ENCODE measurements around the gene OR6C2.
"Not testable (repeated sequence)": the region's sequence is repeated elsewhere in the genome, so short reads cannot be mapped to it uniquely, and the experiment has no call there.

OR6C2 gene

DNA sequence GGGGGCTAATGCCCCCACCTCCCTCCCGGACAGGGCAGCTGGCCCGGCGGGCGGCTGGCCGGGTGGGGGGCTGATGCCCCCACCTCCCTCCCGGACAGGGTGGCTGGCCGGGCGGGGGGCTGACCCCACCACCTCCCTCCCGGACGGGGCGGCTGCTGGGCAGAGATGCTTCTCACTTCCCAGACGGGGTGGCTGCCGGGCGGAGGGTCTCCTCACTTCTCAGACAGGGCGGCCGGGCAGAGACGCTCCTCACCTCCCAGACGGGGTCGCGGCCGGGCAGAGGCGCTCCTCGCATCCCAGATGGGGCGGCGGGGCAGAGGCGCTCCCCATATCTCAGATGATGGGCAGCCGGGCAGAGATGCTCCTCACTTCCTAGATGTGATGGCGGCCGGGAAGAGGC is 35.3 kb downstream of the OR6C2 start:
- not testable (repeated sequence) for DNase-seq

DNA sequence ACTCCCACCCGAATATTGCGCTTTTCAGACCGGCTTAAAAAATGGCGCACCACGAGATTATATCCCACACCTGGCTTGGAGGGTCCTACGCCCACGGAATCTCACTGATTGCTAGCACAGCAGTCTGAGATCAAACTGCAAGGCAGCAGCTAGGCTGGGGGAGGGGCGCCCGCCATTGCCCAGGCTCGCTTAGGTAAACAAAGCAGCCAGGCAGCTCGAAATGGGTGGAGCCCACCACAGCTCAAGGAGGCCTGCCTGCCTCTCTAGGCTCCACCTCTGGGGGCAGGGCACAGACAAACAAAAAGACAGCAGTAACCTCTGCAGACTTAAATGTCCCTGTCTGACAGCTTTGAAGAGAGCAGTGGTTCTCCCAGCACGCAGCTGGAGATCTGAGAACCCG is 40.4 kb downstream of the OR6C2 start:
- not testable (repeated sequence) for DNase-seq

DNA sequence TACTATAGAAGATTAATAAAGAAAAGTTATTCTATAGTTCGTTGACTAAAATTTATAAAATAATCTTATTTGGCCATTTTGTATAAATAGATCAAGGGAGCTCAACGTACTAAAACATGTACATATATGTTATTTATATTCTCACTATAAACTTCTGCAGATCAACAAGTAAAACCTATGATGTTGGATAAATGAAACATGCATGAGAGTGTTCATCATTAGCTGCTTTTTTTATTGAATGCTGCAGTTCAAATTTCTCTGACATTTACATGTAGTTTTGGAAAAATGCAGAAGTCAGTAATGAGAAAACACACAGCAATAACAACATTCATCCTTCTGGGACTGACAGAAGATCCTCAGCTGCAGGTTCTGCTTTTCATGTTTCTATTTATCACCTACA is 48.2 kb downstream of the OR6C2 start, which contains the start of gene OR6C68:
Gene OR6C68 (plus strand): TSS at position 301 of the 400 bp plus-strand sequence. CDS start 0 bp downstream, at position 301.
- DNase-seq: no peak

DNA sequence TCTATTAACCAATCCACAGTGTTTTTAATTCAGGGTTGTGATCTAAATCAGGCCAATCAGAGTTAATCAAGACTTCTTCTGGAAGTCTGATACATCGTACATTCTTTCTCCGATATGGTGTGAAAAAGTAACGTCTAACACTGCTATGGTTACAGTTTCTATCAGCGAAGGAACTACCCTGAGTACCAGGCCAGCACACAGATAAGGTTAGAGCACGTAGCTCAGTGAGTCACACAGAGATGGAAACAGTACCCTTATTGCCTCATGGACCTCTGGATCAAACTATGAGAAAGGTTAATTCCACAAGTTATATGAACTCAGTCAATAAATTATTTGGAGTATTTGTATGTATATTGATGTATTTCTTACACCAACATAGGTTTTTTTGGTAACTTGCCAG is 51.6 kb downstream of the OR6C2 start:
- DNase-seq: no peak

DNA sequence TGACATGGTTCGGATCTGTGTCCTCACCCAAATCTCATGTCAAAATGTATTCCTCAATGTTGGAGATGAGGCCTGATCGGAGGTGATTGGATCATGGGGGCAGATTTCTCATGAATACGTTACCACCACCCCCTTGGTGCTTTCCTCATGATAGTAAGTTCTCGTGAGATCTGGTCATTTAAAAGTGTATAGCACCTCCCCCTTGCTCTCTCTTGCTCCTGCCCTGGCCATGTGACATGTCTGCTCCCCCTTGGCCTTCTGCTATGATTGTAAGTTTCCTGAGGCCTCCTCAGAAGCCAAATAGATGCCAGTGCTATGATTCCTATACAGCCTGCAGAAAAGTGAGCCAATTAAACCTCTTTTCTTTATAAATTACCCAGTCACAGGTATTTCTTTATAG is 55.4 kb downstream of the OR6C2 start:
- DNase-seq: no peak

DNA sequence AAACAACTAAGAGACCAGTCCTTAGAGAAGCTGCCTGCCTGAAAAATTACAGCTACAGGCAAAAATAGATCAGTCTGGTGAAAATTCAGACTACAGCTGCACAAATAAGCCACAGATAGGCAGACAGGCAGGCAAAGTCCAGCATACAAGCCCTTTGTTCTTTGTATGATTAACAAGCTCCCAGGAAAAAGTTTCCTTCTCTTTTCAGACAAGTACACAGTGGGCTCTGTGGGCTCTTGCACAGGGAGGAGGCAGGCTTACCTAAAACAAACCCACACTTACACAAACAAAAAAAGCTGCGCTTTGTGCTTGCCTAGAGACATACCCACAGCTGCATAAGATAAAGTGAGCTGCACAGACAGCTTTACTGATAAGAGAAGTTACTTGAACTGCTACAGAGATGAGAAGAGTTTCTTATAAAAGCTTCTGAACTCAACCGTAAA is 56.0 kb downstream of the OR6C2 start:
- no peak for DNase-seq

DNA sequence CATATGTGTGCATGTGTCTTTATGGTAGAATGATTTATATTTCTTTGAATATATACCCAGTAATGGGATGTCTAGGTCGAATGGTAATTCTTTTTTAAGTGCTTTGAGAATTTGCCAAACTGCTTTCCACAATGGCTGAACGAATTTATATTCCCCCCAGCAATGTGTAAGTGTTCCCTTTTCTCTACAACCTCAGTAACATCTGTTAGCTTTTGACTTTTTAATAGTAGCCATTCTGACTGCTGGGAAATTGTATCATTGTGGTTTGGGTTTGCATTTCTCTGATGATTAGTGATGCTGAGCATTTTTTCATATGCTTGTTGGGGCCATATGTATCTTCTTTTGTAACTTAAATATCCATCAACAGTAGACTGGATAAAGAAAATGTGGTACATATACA is 57.7 kb downstream of the OR6C2 start:
- no peak for DNase-seq
